ENCODE measurements around the gene IDH1.

The IDH1 gene

DNA sequence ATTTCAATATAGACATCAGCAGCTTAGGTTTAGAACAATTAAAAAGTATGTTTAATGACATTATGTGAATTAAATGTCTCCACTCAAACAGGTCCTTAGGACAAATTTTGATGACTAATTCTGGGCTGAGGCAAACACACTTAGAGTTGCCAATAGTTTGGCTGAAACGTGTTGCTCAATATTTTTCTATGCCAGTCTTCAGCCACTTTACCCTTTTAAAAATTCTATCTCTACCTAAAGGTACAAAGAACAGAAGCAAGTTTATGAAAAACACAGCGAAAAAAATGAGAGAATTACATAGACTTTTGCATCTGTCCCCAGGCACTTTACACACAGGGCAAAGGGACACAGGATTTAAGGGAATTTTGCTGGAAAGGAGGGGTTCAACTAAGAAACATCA lies 4.5 kb downstream of the IDH1 start:
- no peak overlapping the region for H3K4me3 ChIP-seq (ENCODE audit: low read depth, low read length)
- TF ChIP-seq, protein P1, sequence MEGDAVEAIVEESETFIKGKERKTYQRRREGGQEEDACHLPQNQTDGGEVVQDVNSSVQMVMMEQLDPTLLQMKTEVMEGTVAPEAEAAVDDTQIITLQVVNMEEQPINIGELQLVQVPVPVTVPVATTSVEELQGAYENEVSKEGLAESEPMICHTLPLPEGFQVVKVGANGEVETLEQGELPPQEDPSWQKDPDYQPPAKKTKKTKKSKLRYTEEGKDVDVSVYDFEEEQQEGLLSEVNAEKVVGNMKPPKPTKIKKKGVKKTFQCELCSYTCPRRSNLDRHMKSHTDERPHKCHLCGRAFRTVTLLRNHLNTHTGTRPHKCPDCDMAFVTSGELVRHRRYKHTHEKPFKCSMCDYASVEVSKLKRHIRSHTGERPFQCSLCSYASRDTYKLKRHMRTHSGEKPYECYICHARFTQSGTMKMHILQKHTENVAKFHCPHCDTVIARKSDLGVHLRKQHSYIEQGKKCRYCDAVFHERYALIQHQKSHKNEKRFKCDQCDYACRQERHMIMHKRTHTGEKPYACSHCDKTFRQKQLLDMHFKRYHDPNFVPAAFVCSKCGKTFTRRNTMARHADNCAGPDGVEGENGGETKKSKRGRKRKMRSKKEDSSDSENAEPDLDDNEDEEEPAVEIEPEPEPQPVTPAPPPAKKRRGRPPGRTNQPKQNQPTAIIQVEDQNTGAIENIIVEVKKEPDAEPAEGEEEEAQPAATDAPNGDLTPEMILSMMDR (IDR thresholded peaks at IDR 0.05; ENCODE audit: low read depth, low read length, missing control alignments) = no peak

GRCh38 chr2:208249296-208249695 lies 5.6 kb downstream of the IDH1 start:
- TF ChIP-seq, protein P1 (IDR thresholded peaks at IDR 0.05; ENCODE audit: low read depth, low read length, missing control alignments) = no peak
- no peak for DNase-seq (ENCODE audit: low read depth)
- no peak overlapping the region for H3K4me3 ChIP-seq (ENCODE audit: low read depth, low read length)
- in situ Hi-C loops (cut with HindIII; ENCODE audit: low sequenced_read_pairs) = no loop called here

More for the DNA sequence above, 4.5 kb downstream of the IDH1 start:
- in situ Hi-C loops (cut with HindIII; ENCODE audit: low sequenced_read_pairs) = no loop called here
- DNase-seq (ENCODE audit: low read depth) = no peak

DNA sequence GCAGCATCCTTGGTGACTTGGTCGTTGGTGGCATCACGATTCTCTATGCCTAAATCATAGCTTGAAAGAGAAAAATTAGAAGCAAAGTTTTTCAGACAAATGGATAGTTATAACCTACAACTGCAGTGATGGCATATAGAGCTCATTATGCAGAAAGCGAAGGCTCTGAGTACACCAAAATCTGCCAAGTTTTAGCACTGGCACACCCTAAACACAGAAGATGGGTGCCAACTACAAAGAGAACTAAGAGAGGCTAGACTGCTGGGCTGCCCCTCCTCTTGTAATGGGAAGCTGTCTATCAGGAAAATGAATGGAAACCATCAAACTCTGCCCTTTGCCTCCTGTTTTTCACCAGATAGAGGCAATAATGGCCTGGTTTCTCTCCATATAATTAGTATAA lies 6.3 kb downstream of the IDH1 start:
- in situ Hi-C loops (cut with HindIII; ENCODE audit: low sequenced_read_pairs) = no loop called here
- no peak overlapping the region for H3K4me3 ChIP-seq (ENCODE audit: low read depth, low read length)
- no peak for DNase-seq (ENCODE audit: low read depth)
- TF ChIP-seq, protein P1 (IDR thresholded peaks at IDR 0.05; ENCODE audit: low read depth, low read length, missing control alignments) = no peak

GRCh38 chr2:208245746-208246145 lies 9.1 kb downstream of the IDH1 start:
- TF ChIP-seq, protein P1 (IDR thresholded peaks at IDR 0.05; ENCODE audit: low read depth, low read length, missing control alignments) = no peak
- DNase-seq (ENCODE audit: low read depth) = no peak
- in situ Hi-C loops (cut with HindIII; ENCODE audit: low sequenced_read_pairs) = no loop called here
- no peak overlapping the region for H3K4me3 ChIP-seq (ENCODE audit: low read depth, low read length)

DNA sequence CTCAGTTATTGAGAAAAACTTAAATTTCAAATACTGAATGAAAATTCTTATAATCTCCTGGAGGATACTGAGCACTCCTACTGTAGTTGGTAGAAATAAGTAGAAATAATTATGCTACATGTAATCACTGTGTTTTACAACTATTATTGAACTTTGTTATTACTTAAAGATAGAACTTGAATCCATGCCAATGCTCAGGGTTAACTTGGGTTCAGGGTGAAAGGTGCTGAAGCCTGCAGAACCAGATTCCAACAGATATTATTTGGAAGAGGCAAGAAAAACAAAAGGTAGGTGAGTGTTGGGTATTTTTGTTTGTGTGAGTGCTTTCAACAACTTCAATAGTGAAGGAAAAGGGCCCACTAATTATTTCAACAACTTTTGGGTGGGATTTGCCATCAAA lies 10.4 kb downstream of the IDH1 start:
- DNase-seq (ENCODE audit: low read depth) = no peak
- TF ChIP-seq, protein P1 (IDR thresholded peaks at IDR 0.05; ENCODE audit: low read depth, low read length, missing control alignments) = no peak
- H3K4me3 ChIP-seq (ENCODE audit: low read depth, low read length) = no peak overlapping the region
- in situ Hi-C loops (cut with HindIII; ENCODE audit: low sequenced_read_pairs) = no loop called here

DNA sequence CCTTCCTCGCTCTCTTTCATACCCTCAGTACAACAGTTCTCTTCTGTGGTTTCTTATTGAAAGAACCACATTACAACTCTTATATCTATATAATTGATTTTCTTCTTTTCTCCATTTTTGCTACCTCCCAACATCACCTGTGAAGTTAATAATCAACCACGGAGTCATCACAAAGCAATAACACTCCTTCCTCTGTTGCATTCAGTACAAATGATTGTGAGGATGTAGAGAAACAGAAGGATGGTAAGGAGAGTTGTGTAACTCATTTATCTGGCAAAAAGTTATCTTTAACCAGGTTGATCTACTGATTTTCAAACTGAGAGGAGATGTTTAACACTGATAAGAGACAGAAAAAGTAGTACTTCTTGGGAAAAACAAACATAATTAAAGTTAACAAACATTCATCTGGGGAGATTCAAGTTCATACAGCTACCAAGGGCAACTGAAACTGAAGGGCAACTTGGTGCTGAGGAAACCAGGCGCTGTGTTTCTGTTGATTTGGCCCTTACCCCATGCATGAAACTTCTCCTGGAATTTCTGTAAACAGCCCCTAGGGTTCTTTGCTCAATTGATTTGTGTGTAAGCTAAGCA lies 14.2 kb downstream of the IDH1 start:
- no peak overlapping the region for H3K4me3 ChIP-seq (ENCODE audit: low read depth, low read length)
- in situ Hi-C loops (cut with HindIII; ENCODE audit: low sequenced_read_pairs) = no loop called here
- DNase-seq (ENCODE audit: low read depth) = no peak
- TF ChIP-seq, protein P1 (IDR thresholded peaks at IDR 0.05; ENCODE audit: low read depth, low read length, missing control alignments) = no peak

Data from astrocyte of the cerebellum (primary cell).